ENCODE results near the gene SLC6A16. TPM values are rescaled to one million over a fixed set of nuclear protein-coding genes. Genes with fewer than 3 reads are reported as not detected.
"Not testable (repeated sequence)": the region's sequence is repeated elsewhere in the genome, so short reads cannot be mapped to it uniquely, and the experiment has no call there.

Gene SLC6A16
- total RNA-seq (1 to 10 TPM in 3 of 9 donors, under 1 TPM in 5, not detected in 1; 0.17 to 1.7 (median 0.71) TPM), polyA plus RNA-seq (1 to 10 TPM; 1.1 to 3.5 (median 2.6) TPM)
- long read RNA-seq, donor 1, result 0 reads
- long read RNA-seq, donor 2, result 0 reads
- long read RNA-seq, donor 3, result 0 reads
- long read RNA-seq, donor 4, partial matches to known transcripts, result 0 of 1 reads
- long read RNA-seq, donor 4, other reads (novel, unspliced or antisense), result 1 of 1 reads
- long read RNA-seq, donor 5, partial matches to known transcripts, result 0 of 2 reads
- long read RNA-seq, donor 5, other reads (novel, unspliced or antisense), result 2 of 2 reads
- long read RNA-seq, donor 6, partial matches to known transcripts, result 0 of 1 reads
- long read RNA-seq, donor 6, other reads (novel, unspliced or antisense), result 1 of 1 reads
- long read RNA-seq, donor 7, result 0 reads
- long read RNA-seq, donor 8, result 0 reads
- long read RNA-seq, donor 9, result 0 reads
- long read RNA-seq, donor 10, result 0 reads

- Histone ChIP-seq H3K36me3 (replicated peaks in 1 of 2) (no peaks in the 10 kb centered on the region), H3K9me3 (replicated peaks in 1 of 3) (no peaks in the 10 kb centered on the region), H3K27ac (no peak within 1 kb of the TSS), H3K4me1 (replicated peaks in 1 of 2) (no peaks in the 10 kb centered on the region), H3K4me3 (no peak within 1 kb of the TSS), H3K27me3 (no peaks in the 10 kb centered on the region)
- DNase-seq, result peak in 1 of 7 donors; percentile 10
- intact Hi-C loops (cut with DNase I), result no loop called here
- TF ChIP-seq CTCF (IDR thresholded peaks at IDR 0.05), result no peak
- TF ChIP-seq POLR2A (IDR thresholded peaks at IDR 0.05), result no peak
- 91 to 94% (median 92%) methylated on average over 29 to 38 of the region's 38 CpGs for WGBS, 4 donors
Observed at GRCh38 chr19:49324801-49325576, at the start of gene SLC6A16. TSS of gene SLC6A16 (minus strand) at chr19:49325191. CDS start at chr19:49311347, 13,844 bp downstream.

- H3K9me3 ChIP-seq (replicated peaks in 1 of 3); H3K27me3 ChIP-seq; H3K36me3 ChIP-seq (replicated peaks in 1 of 2); DNase-seq; H3K27ac ChIP-seq; H3K4me1 ChIP-seq (replicated peaks in 1 of 2); intact Hi-C loops (cut with DNase I); H3K4me3 ChIP-seq: not testable (repeated sequence)
- WGBS, 4 donors, result 69 to 85% (median 78%) methylated on average over 3 of the region's 3 CpGs
Observed at GRCh38 chr19:49373174-49373573, 48.2 kb upstream of the SLC6A16 start.

GRCh38 chr19:49371184-49371583, 46.2 kb upstream of the SLC6A16 start:
- no peak overlapping the region for H3K27ac ChIP-seq
- H3K9me3 ChIP-seq (replicated peaks in 1 of 3), result no peaks in the 10 kb centered on the region
- no peak overlapping the region for H3K4me3 ChIP-seq
- no peaks in the 10 kb centered on the region for H3K4me1 ChIP-seq (replicated peaks in 1 of 2)
- TF ChIP-seq POLR2A (IDR thresholded peaks at IDR 0.05), result no peak
- no peak for TF ChIP-seq CTCF (IDR thresholded peaks at IDR 0.05)
- 56 to 89% (median 69%) methylated on average over 3 of the region's 3 CpGs for WGBS, 4 donors
- H3K36me3 ChIP-seq (replicated peaks in 1 of 2), result no peaks in the 10 kb centered on the region
- H3K27me3 ChIP-seq, result no peaks in the 10 kb centered on the region
- DNase-seq, result no peak
- intact Hi-C loops (cut with DNase I), result no loop called here

DNA sequence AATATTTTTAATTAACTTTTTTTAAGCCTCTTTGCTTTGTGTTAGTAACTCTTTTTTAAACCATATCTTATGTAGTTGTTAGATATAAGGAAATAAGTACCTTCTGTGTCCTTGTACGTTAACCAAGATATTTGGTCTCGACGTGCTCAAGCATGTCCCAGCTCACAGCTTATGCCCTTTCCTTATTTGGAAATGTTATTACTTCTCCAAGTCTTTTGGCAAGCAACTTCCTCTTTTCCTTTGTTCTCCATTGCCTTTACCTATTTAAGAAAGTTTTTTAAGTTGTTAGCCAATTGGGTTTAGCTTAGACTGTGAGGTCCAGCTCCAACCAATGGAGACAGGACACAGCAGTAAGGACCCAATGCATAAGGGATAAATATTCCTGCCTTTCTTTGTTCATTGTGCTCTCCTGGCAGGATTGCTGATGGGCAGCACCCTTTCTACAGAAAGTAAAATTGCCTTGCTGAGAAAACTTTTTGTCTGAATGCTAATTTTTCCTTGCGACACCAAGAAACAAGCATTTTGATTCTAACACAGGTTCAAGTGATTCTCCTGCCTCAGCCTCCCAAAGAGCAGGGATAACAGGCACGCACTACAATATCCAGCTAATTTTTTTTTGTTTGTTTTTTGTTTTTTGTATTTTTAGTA, 43.8 kb upstream of the SLC6A16 start:
- Histone ChIP-seq H3K27ac (no peak overlapping the region), H3K4me1 (replicated peaks in 1 of 2) (peaks cover 2 to 4% of the 10 kb centered on the region in 2 donors), H3K36me3 (replicated peaks in 1 of 2) (no peaks in the 10 kb centered on the region), H3K27me3 (no peaks in the 10 kb centered on the region), H3K9me3 (replicated peaks in 1 of 3) (no peaks in the 10 kb centered on the region), H3K4me3 (no peak overlapping the region)
- no peak for DNase-seq
- no peak for TF ChIP-seq CTCF (IDR thresholded peaks at IDR 0.05)
- TF ChIP-seq POLR2A (IDR thresholded peaks at IDR 0.05), result no peak
- WGBS, 4 donors, result 79 to 92% (median 89%) methylated on average over 5 of the region's 5 CpGs
- intact Hi-C loops (cut with DNase I), result no loop called here

Measured in adrenal gland (tissue), 19 donors.